Transverse colon (tissue), 4 donors: ENCODE measurements around the gene PXN.

Experiments
- POLR2AphosphoS5 ChIP-seq, 3 donors: sonication (generic); formaldehyde crosslinking; IDR thresholded peaks; one replicate each; pipeline ENCODE4 v1.6.1; 2016; ENCODE audit warnings: antibody characterized with exemption in 3 of 3
- TF ChIP-seq, protein P1 (sequence below), 5 experiments: fragments of 200-600 bp in 3 of 5; fragments of 450-650 bp in 2 of 5; sonication (generic) in 3 of 5; IDR thresholded peaks; 1 replicate in 2 of 5; 2 replicates in 3 of 5; pipeline ENCODE4 v1.5.1; 2016 to 2017; ENCODE audit warnings: antibody characterized with exemption in 5 of 5, inconsistent platforms in 3 of 5, mild to moderate bottlenecking in 2 of 5, moderate library complexity in 1 of 5

DNA sequence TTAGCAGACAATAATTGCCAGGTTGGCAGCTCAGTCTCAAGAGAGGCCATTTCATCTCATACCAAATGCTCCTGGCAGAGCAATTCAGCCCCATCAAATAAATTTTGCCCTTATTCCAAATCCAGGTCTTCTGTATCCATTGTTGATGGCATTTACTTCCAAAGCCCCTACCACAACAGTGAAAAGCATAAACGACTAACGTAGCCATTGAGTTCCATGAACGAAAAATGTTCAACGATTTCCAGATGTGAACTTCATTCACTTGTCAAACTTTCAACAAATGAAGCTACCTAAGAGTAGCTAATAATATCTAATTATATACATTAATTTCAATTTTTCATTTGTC, 68.0 kb downstream of the PXN start:
- TF ChIP-seq, protein P1, sequence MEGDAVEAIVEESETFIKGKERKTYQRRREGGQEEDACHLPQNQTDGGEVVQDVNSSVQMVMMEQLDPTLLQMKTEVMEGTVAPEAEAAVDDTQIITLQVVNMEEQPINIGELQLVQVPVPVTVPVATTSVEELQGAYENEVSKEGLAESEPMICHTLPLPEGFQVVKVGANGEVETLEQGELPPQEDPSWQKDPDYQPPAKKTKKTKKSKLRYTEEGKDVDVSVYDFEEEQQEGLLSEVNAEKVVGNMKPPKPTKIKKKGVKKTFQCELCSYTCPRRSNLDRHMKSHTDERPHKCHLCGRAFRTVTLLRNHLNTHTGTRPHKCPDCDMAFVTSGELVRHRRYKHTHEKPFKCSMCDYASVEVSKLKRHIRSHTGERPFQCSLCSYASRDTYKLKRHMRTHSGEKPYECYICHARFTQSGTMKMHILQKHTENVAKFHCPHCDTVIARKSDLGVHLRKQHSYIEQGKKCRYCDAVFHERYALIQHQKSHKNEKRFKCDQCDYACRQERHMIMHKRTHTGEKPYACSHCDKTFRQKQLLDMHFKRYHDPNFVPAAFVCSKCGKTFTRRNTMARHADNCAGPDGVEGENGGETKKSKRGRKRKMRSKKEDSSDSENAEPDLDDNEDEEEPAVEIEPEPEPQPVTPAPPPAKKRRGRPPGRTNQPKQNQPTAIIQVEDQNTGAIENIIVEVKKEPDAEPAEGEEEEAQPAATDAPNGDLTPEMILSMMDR (IDR thresholded peaks at IDR 0.05): no peak
- TF ChIP-seq POLR2AphosphoS5 (IDR thresholded peaks at IDR 0.05): no peak
